Heart left ventricle (tissue), 13 donors: ENCODE results near the gene FAM181A.

Experiments
- CTCF ChIP-seq, 12 donors: fragments of 200-600 bp; sonication (generic) in 4 of 12; IDR thresholded peaks; one replicate each; pipeline versions ENCODE4 v1.5.0 to v1.8.0; 2018 to 2022; ENCODE audit warnings: antibody characterized with exemption in 12 of 12, mild to moderate bottlenecking in 5 of 12
- POLR2A ChIP-seq, 2 donors: fragments of 450-650 bp; IDR thresholded peaks; one replicate each; pipeline ENCODE4 v1.6.1; 2017; ENCODE audit warnings: antibody characterized with exemption in 2 of 2, mild to moderate bottlenecking in 2 of 2, moderate library complexity in 2 of 2
- donor health status: ischemic (EF 13 %, LVEDD 7.1; RV severe dilation, severe dysfunction).
- donor health status: DM: no; HTN: yes; CAD: no.
- donor health status: DM: no; HTN: no; CAD: no.
- donor health status: ischemic (EF 25% LVEDD 6.9; RV normal size, moderate dysfunction).
- donor health status: ischemic (EF 25% LVEDD 5.7; RV mildly dilated, moderate dysfunction).
- donor health status: ischemic (EF 35%, LVEDD 5.7; RV mildly dilated, moderate dysfunction).
- donor health status: nonischemic (EF 11% LVEDD 7.7; RV severe dilation, severe dysfunction).
- donor health status: DM: yes; HTN: yes; CAD: no.
- donor health status: PGD.
- donor health status: ischemic (EF 29% LVEDD 5.4; RV normal size, mild dysfunction).
- donor health status: nonischemic (EF 23%, LVEDD 6.1; RV moderate dilation, normal function).

GRCh38 chr14:93892923-93893558 is 34.1 kb upstream of the FAM181A start:
- no peak for TF ChIP-seq POLR2A (IDR thresholded peaks at IDR 0.05)
- TF ChIP-seq CTCF (IDR thresholded peaks at IDR 0.05), result peak; percentile 92 to 99 (median 98)
